CD4-positive, alpha-beta T cell treated with Interleukin-17A for 1 hour (primary cell): ENCODE data around the gene AP1S2.
A peak's percentile ranks its signal among the peaks of the same experiment; 100 is the strongest.
"Not testable (repeated sequence)": the region's sequence is repeated elsewhere in the genome, so short reads cannot be mapped to it uniquely, and the experiment has no call there.

ENCODE experiments used
- DNase-seq: peaks from one replicate; pipeline ENCODE4 v3.0.0-alpha.2; 2020

AP1S2 gene

DNA sequence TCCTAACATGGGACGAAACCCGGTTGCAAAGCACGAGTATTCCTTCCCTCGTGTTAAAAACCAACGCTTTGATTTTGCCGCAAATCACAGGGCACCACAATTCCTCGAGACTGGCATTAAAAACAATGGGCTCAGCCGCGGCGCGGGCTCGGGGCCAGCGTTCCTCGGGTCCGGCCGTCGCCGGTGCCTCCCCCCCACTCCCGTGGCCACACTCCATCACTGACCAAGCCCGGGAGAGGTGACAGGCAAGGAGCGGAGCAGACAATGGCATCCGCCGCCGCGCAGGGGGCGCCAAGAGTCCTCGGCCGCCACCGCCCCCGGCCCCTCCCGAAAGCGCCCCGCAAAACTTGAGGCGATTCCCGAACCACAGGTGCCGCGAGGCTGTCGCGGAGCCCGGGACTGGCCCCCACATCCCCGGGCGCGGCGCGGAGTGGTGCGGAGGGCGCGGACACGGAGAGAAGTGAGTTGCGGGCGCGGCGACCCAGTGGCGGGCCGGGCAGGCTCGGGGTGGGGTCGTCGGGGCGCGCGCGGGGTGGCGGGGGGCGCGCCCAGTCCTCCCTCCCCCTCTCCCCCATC lies 445 bp downstream of the AP1S2 start:
- peak; percentile 28 for DNase-seq

DNA sequence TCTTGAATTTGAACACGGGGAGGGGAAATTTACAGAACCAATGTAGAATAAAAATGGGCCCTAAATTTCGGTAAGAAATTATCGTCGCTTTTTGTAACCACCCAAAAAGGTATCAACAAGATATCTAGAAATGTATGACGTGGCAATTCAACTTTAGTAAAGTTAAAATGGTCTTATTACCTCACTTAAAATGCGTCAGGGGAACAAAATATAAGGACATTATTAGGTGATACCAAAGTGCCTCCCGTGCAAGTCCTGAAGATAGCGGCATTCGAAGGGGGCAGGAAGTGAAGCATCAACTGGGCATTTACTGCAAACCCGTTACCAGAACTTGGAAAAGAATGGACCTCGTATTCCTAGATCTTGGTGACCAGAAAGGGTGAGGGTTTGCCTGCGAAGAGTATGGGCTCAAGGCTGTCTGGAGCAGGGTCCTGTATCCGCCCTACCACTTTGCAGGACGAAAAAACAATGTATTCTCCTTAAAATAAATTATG lies 980 bp downstream of the AP1S2 start:
- DNase-seq, result no peak

DNA sequence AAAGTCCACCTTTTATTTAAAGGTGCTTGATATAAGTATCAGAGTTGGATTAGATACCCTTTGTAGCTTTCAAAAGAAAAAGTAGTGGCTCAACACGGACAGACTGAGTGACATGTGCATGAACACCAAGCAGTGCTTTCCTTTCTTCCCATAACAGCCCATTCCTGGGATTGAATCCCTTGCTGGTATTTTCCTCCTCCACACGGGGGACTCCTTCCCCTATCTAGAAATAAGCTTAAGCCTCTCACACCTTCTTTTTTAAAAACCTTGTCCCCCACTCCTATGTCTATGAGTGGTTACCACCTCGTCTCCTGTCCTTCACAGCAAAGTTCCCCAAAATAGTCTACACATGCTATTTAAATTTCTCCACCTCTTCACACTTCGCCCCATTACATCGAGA lies 5.1 kb downstream of the AP1S2 start:
- DNase-seq, result no peak

DNA sequence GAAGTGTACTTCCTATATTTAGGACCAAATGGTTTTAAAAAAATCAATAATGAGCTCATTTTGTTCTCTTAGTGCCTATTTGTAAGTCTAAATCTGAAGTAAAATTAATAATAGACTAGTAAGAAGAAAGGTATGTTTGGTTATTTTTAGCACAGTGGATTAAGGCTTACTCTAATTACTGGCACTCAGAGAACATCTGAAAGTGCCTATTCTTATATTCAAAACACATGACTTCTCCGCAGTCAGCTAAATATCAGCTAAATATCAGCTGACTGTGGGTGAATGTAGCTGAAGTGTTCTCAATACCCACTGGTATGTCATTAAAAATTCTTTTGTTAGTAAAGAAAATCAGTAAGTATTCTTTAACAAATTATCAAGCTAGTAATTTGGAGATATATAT lies 6.0 kb downstream of the AP1S2 start:
- DNase-seq, result no peak

DNA sequence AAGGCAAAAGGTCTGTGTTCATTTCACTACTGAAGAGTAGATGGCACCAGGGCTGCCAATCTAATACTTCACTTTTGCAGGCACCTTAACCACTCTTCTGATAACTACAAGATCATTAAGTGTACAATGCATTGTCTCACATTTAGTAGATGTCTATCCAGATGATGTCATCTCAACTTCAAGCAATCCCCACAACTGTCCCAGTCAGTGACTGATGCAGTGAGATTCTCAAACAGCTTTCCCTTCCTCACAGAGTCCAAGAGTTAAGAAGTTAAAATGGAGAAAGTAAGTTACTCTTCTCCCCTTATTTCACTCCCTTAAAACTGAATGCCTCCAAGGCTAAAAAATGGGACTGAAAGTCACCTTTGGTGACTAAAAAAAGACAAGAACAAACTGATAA lies 10.7 kb downstream of the AP1S2 start:
- DNase-seq, result no peak

DNA sequence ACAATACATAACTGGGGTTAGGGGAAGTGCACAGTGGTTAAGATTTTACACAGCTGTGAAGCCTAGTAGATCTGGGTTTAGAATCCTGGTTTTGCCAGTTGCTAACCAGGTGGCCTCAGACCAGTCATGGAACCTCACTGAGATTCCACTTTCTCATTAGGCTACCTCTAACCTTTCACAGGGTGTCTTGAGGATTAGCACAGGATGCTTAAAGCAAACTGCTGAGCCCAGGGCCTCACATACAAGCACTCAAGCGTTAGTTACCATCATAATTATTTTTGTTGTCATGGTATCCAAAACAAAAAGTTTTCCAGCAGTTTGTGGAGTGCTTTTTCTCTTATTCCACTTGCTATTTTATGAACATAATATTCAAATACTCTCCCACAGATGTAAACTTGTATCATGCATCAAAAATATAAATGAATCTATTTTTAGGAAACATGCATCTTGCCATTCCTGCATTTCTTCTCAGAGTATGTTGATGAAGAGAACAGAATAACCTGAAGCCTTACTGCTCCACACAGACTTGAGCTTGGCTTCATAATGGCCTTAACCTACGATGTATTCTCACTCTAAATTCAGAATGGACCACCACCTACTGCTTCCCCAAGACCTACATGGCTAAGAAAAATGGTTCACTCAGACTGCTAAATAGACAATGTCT lies 12.6 kb downstream of the AP1S2 start:
- no peak for DNase-seq

DNA sequence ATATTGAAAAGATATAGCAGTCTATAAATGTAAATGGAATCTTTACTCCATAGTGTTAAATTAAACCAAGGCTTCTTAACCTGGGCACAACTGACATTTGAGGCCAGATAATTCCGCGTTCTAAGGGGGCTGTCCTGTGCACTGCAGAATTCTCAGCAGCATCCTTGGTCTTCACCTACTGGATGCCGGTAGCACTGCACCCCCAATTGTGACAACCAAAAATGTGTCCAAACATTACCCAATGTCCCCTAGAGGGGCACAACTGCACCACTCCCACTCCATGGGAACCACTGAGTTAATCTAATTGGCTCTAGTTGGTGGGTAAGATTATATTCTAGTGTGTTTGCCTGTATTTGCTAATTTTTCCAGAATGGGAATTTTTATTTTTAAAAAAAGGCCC lies 16.6 kb downstream of the AP1S2 start:
- peak; percentile 7 for DNase-seq

DNA sequence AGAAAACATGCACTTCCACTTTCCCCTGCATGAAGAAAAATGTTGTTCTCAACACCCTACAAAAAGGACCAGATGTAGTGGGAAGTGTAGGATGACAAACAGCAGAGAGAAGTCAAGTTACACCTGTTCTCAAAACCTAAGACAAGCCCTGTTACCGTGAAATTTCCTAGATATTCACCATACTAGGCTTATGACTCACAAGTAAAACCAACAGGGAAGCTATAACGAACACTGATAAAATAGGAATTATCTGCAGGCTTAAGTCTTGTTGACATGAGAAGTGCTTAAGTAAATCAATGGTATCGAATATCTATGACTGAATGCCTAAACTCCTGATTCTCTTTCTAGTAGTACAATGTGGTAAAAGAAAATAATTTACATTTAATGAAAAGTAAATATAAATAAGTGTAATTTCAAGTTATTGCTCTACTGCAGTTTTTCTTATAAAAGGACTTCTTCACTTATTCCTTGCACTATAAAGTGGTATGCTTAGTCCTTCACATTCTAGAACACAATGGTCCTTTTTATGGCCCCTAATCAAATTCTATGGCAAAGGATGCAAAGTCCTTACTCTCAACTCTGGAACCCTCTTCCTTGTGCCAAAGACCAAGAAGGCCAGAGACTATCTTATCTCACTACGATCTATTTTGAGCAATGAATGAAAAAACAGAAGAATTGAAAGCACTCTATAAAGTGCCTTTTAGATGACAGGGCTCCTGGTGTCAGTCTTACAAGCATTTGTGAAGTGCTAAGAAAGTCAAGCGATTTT lies 19.6 kb downstream of the AP1S2 start:
- DNase-seq, result no peak

DNA sequence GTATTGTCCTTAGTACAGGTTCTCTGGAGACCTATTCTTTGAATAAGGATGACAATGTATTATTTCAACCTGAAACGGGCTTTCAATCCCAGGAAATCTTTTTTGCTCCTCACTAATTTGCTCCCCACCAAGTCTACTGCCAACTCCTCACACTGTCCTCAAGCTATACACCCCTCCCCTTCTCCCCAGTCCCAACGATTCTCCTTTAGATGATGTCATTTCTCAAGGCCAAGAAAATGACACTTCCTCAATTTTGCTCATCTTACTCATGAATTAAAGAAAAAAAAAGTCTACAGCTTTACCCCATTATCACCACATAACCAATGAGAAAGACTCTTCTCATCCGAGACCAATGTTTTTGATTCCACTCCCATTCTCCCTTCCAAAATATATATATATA lies 20.6 kb downstream of the AP1S2 start:
- no peak for DNase-seq

DNA sequence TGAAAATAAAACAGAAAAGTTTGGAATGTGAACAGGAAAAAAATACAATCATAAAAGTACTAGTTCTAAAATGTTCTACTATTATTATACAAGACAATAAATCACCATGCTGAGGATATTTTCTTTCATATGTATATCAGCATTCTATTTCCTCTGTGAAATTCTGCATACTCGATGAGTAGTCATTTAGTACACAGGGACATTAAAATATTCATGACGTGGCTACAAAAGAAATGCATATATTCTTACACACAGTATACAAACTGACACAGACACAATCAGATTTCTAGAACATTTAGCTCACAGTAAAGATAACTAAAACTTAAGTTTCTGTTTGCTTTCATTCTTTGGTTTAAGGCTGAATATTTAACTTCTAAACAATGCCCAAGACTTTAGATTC lies 23.3 kb downstream of the AP1S2 start:
- not testable (repeated sequence) for DNase-seq

DNA sequence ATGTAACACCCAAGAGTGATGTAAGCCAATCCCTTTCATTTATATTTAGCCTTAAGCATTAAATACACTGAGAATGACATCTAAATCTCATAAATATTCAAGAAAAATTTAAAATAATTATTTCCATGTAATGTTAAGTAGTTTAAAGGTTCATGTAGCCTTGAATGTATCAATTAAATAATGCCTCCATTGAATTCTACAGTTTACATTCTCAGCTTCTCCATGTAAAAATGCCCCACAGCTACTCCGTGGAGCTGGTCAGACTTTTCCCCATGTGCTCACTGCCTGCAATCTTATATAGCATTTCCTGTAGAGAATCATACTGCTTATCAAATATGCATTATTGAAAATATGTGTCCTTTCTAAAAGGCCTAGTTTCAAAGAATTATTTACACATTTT lies 25.4 kb downstream of the AP1S2 start:
- DNase-seq, result no peak

DNA sequence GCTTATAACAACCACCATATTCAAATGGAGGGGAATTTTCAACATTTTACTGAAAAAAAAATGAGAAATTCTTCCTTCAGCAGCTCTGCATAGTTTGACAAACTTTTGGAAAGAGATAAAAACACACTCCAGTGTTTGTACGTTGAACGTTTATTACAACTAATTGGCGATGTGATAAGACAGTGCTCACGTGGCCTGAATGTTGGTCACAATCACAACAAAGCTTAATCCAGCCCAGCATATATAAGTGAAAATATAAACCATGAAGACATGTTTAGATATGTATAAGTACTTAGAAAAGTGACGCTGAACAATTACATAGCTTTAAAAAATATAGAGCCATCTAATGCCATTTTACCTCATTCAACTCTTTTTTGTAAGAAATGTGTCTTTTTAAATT lies 28.7 kb downstream of the AP1S2 start:
- no peak for DNase-seq

DNA sequence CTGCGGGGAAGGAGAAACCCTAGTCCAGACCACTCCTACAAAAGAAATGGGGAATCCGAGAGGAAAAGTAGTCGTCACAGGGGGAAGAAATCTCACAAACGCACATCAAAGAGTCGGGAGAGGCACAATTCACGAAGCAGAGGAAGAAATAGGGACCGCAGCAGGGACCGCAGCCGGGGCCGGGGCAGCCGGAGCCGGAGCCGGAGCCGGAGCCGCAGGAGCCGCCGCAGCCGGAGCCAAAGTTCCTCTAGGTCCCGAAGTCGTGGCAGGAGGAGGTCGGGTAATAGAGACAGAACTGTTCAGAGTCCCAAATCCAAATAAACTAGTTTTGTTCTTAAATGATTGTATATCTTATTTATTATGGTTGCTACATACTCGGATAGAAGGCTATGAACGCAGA lies 31.7 kb downstream of the AP1S2 start:
- DNase-seq, result no peak

DNA sequence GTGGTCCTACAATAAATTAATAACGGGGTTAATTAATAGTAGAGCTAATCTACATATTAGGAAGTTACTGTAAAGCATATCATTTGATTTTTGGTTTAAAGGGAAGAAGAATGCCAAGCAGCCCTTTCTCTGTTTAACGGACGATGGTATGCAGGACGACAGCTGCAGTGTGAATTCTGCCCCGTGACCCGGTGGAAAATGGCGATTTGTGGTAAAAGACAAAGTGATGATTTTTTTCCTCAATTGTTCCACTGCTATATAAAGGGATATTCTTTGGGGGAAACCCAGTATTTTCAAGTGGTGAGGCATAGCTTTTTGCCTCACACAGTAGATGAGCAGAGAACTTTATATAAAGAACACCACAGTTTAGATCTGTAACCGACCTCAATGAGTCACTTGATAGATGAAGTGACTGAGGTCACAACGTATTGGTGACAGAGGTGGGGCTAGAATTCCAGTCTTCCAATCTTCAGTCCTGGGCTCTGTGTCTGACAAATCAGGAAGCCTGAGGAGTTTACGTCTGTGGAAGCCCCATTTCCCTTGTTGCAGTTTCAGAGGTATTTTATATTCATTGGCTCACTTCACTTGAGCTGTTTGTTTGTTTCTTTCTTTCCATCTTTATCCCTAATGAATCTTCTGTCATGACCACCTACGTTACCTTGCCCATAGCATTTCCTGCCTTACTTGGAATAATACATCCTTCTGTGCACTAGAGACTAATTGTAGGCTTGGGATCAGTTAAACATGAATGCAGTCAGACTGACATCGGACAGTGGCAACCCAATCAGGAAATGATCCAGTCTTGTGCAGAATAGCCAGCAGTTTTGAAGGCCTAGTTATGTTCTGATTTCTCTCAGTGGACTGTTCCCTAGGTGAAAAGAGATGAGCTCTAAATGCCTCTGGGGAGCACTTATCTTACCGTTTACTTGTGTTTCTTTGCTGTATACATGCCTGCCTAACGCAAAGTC lies 34.2 kb downstream of the AP1S2 start:
- no peak for DNase-seq

DNA sequence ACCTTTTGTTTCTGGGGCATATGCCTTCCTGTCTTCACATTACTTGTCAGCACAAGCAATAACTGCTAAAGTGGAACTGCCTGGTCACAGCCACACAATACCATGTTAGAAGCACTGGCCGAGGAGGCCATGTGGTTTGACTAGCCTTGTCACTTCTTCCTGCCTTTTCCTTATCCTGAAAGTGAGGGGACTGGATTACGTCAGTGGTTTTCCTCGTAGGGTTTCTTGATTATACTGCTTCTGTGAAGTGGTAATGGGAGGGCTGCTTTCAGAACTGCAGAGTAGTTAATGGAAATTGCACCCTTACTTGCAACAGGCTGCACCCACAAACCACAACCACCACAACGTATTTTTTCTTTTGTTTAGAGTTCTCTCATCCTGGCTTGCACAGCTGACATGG lies 37.7 kb downstream of the AP1S2 start:
- DNase-seq, result peak; percentile 55

DNA sequence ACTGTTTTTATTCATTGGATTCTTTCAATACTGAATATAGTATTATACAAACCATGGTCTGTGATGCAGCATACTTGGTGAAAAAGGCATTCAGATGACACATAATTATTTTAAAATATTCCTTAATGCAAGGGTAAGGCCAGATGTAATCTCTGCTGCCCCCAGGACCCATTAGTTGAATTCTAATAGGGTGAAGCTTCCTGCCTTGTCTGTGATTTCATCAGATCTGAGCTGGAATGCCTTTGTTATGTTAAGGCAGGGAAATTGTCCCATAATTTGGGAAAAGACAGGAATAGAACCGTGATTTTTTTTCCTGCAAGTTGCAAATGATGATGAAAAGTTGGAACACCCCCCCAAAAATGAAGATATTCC lies 38.2 kb downstream of the AP1S2 start:
- DNase-seq, result no peak

DNA sequence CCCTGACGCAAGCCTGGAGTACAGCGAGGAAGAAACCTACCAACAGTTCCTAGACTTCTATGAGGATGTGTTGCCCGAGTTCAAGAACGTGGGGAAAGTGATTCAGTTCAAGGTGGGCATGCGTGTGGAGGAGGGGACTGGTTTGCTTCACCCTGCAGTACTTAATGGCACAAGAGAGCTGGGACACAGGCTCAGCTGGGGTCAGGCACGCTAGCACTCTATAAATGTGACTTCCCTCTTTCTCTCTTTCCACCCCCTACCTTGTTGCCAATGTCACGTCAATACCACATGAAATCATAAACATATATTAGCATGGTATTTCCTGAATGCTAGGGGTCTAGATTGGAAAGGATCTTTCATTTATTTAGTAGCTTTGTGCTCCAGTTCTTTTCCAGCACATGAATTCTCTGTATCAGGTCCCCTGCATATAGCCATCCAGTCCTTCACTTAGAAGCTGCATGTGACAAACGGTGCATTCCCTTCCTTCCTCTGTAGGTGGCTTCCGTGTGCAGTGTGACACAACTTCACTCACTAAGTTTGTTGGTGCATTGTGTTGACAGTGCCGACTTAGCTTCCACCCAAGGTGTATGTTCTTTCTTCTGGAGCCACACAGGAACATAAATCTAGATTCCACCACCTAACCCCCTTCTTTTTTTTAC lies 38.7 kb downstream of the AP1S2 start:
- DNase-seq, result peak; percentile 29

DNA sequence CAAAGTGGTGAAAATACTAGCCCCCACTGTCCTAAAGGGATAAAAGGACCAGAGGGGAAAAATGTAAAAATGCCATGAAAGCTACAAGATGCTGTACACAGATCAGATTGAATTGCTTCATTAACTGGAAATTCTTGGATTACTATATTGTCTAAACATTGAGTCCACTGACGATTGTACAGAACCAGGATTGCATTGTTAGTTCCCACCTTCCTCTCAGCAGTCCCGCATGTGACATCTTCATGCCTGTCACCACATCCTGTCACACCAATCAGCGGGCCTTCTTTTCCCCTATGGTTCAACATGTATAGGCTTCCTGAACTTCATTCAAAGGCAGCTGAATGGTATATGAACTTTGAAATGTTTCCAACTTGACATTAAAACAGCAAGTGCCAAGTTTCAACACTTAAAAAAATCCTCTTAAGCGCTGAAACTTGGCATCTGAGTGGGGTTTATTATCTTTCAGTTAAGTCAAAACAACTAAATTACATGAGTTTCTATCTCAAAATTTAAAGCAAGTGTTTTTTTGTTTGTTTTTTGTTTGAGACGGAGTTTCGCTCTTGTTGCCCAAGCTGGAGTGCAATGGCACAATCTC lies 39.7 kb downstream of the AP1S2 start:
- peak; percentile 3 for DNase-seq

DNA sequence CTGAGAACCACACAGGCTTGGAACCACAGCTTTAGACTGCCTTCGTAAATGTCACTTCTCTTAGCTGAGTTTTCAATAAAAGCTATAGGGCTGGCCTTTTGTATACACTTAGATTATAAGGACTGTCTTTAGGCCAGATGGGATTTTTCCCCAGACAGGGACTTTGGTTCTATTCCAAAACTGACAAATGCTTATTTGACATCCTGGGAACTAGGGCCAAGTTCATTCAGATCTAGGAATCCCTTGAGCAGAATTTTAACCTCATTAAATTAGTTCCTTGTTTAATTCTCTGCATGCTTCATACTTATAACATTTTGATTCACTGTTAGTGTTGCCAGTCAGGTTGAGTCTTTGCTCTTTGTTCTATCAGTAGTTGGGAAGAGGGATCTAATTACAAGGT lies 41.2 kb downstream of the AP1S2 start:
- no peak for DNase-seq

DNA sequence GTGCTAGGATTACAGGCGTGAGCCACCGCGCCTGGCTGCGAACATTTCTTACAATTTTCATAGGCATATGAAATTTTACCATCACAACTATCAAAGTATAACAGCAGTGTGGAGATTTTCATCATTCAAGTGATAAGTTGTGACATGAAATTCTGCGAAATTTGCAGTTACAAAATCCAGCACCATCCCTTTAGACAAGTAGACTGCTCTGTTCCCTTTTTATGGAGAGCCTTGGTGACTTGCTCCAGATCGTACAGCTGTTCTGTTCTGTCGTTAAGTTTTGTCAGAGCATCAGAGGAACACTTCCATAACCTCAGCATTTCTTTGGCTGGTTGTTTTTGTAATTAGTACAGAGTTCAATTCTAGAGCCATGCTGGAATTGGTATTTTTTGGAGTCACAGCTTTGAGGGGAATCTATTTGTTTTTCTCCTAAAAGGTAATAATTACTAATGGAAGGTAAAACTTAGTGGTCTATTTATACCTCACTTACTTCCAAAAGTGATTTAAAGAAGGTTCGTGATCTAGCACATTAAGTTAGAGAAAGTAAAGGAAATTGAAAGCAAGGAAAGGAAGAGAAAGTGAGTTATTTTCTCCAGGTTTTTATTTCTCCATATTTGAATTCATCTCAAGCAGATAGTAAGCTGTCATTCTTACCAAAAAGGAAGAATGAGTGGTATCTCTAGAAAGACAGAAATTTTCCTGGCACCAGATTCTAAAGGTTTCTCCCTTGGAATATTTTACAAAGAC lies 42.2 kb downstream of the AP1S2 start:
- no peak for DNase-seq

DNA sequence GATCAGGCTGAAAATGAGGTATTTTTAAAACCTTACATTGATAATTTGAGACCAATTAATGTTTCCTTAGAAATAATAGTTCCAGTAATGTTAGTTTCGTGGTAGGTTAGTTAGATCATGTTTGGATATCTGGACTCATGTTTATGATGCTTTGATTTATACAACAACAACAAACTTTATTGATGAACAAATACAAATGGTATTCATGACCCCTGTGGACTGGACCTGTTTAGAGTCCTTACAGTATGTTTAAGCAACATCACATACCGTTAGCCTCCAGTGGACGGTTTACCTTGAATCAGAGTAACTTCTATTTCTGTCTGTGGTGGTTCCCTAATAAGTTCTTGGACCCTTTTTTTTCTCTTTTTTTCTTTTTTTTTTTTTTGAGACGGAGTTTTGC lies 46.4 kb downstream of the AP1S2 start:
- DNase-seq, result no peak
